Mesodermal cell (in vitro differentiated cells): Measurements from ENCODE around the gene DFFA.
A peak's percentile ranks its signal among the peaks of the same experiment; 100 is the strongest.
"Not testable (repeated sequence)": the region's sequence is repeated elsewhere in the genome, so short reads cannot be mapped to it uniquely, and the experiment has no call there.

ENCODE experiments used
- H3K27ac ChIP-seq: 2 replicates; pipeline ENCODE4 v1.7.0; 2013; ENCODE audit warnings: mild to moderate bottlenecking, low read depth, low read length, moderate library complexity; ENCODE audit not compliant: severe bottlenecking
- H3K36me3 ChIP-seq: 2 replicates; pipeline ENCODE4 v1.7.1; 2013; ENCODE audit warnings: mild to moderate bottlenecking, low read length, moderate library complexity; ENCODE audit not compliant: control insufficient read depth, insufficient read depth
- H3K4me1 ChIP-seq: one replicate; pipeline ENCODE4 v1.7.1; 2013; ENCODE audit warnings: mild to moderate bottlenecking, low read length; ENCODE audit not compliant: insufficient read depth, control insufficient read depth, poor library complexity, severe bottlenecking
- H3K4me3 ChIP-seq: 2 replicates; pipeline ENCODE4 v1.7.0; 2013; ENCODE audit warnings: low read length, control low read depth, mild to moderate bottlenecking; ENCODE audit not compliant: insufficient read depth, poor library complexity, severe bottlenecking; ENCODE audit errors: extremely low read depth
- H3K9me3 ChIP-seq: 2 replicates; pipeline ENCODE4 v1.7.1; 2013; ENCODE audit warnings: mild to moderate bottlenecking, low read length, moderate library complexity; ENCODE audit not compliant: control insufficient read depth
- WGBS, 2 experiments: methylation state at CpG; one replicate each; pipeline ENCODE4 v1.1.5; 2013; ENCODE audit warnings: missing lambda C conversion rate in 2 of 2; ENCODE audit not compliant: insufficient coverage in 2 of 2; 5-methylcytosine and 5-hydroxymethylcytosine counted together

Gene DFFA

GRCh38 chr1:10514490-10515235 is 42.3 kb upstream of the DFFA start:
- WGBS, 2 experiments = 70 to 75% methylated on average over 4 to 6 of the region's 8 CpGs
- Histone ChIP-seq H3K36me3 (peaks cover 3% of the 10 kb centered on the region), H3K27ac (no peak overlapping the region), H3K9me3 (no peaks in the 10 kb centered on the region), H3K4me1 (peaks cover 54% of the 10 kb centered on the region), H3K4me3 (no peak overlapping the region)

DNA sequence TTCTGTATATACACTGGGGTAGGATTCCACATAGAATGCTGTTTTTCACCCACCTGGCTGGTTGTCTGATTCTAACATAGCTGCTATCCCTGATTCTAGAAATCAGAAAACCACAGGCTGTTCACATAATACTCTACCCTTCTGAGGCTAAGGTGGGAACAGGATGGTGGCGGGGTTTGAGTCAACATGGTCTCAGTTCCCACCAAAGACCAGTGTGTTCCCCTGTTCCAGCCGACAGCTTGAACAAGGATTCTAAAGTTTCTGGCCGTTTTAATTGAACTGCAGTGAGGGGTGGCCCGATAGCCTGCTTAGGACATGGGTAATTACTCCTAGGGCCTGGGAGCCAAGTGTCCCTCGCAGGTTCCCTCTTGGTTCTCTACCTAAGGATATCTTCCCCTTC is 40.9 kb upstream of the DFFA start:
- peaks cover 3% of the 10 kb centered on the region for H3K36me3 ChIP-seq
- WGBS, 2 experiments = 91 to 95% methylated on average over 5 of the region's 5 CpGs
- no peak overlapping the region for H3K27ac ChIP-seq
- H3K9me3 ChIP-seq = no peaks in the 10 kb centered on the region
- no peak overlapping the region for H3K4me3 ChIP-seq
- peaks cover 65% of the 10 kb centered on the region for H3K4me1 ChIP-seq

DNA sequence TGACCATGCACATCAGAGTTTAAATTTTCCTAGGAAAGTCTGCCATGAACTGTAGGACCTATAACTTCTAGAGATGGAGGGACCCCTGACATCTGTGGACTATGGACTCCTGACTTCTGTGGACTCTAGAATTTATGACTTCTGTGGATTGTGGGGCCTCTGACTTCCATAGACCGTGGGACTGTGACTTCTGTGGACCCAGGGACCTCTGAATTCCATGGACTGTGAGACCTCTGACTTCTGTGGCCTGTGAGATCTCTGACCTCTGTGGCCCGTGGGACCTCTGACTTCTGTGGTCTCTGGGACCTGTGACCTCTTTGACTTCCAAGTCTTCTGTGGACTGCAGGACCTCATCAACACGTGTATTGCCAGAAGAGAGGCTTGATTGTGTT is 39.2 kb upstream of the DFFA start:
- 92 to 97% methylated on average over 2 to 3 of the region's 3 CpGs for WGBS, 2 experiments
- peak overlapping the region; percentile 64 for H3K27ac ChIP-seq
- H3K4me3 ChIP-seq = no peak overlapping the region

GRCh38 chr1:10510520-10511493 is 38.5 kb upstream of the DFFA start:
- peaks cover 56% of the 10 kb centered on the region for H3K4me1 ChIP-seq
- H3K36me3 ChIP-seq = peaks cover 3% of the 10 kb centered on the region
- H3K4me3 ChIP-seq = no peak overlapping the region
- H3K27ac ChIP-seq = peak overlapping the region; percentile 64
- H3K9me3 ChIP-seq = no peaks in the 10 kb centered on the region
- 85 to 90% methylated on average over 5 to 12 of the region's 12 CpGs for WGBS, 2 experiments

More for the DNA sequence above, 39.2 kb upstream of the DFFA start:
- peaks cover 3% of the 10 kb centered on the region for H3K36me3 ChIP-seq
- no peaks in the 10 kb centered on the region for H3K9me3 ChIP-seq
- peaks cover 62% of the 10 kb centered on the region for H3K4me1 ChIP-seq

- H3K4me3 ChIP-seq = no peak overlapping the region
- 90 to 98% methylated on average over 5 to 6 of the region's 6 CpGs for WGBS, 2 experiments
- peak overlapping the region; percentile 64 for H3K27ac ChIP-seq
- H3K4me1 ChIP-seq = peaks cover 47% of the 10 kb centered on the region
- peaks cover 3% of the 10 kb centered on the region for H3K36me3 ChIP-seq
- no peaks in the 10 kb centered on the region for H3K9me3 ChIP-seq
Observed at GRCh38 chr1:10509809-10510509, 37.6 kb upstream of the DFFA start.

- Histone ChIP-seq H3K36me3 (peaks cover 3% of the 10 kb centered on the region), H3K4me3 (no peak overlapping the region), H3K4me1 (peaks cover 42% of the 10 kb centered on the region), H3K27ac (peak overlapping the region; percentile 36), H3K9me3 (no peaks in the 10 kb centered on the region)
- WGBS, 2 experiments = 41 to 51% methylated on average over 3 of the region's 3 CpGs
Observed at GRCh38 chr1:10508511-10508951, 36.2 kb upstream of the DFFA start.

DNA sequence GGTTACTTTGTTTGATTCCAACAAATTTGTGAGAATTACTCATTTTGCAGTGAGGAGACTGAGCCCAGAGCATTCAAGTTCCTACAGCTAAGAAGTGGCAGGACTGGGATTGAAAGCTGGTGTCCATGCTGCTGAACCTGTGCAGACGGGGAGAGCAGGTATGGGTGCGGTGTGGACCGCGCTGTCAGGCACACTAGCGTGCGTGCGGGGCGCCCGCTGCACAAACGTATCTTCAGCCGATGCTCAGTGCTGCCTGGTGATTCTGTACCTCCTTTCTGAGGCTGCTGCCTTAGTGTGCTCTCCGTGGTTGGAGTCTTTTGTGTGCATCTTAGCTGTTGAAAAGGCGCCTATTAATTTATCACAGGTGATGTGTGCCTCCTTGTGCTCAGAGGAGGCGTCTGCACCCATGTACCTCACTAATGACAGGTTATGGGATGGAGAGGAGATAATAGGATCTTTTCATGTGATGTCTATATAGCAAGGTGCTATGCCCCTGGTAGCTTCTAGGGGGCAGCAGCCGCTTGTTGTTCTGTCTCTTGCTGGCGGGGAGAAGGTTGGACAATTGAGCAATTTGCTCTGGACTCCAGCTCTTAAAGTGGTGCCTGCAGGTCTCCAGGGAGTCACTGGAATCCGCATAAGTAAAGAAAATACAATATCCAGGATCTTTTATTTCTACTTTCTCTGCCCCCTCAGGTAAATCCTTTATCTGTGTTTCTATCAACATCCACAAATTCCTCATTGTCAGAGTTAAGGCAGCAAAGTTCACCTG is 35.0 kb upstream of the DFFA start:
- Histone ChIP-seq H3K27ac (no peak overlapping the region), H3K4me1 (peaks cover 39% of the 10 kb centered on the region), H3K36me3 (peaks cover 3% of the 10 kb centered on the region), H3K9me3 (no peaks in the 10 kb centered on the region), H3K4me3 (no peak overlapping the region)
- WGBS, 2 experiments = 78 to 80% methylated on average over 13 to 16 of the region's 17 CpGs

GRCh38 chr1:10506677-10507047 is 34.3 kb upstream of the DFFA start:
- Histone ChIP-seq H3K27ac (no peak overlapping the region), H3K9me3 (no peaks in the 10 kb centered on the region), H3K4me1 (peaks cover 37% of the 10 kb centered on the region), H3K4me3 (no peak overlapping the region), H3K36me3 (peaks cover 2% of the 10 kb centered on the region)
- 91 to 93% methylated on average over 4 of the region's 4 CpGs for WGBS, 2 experiments

DNA sequence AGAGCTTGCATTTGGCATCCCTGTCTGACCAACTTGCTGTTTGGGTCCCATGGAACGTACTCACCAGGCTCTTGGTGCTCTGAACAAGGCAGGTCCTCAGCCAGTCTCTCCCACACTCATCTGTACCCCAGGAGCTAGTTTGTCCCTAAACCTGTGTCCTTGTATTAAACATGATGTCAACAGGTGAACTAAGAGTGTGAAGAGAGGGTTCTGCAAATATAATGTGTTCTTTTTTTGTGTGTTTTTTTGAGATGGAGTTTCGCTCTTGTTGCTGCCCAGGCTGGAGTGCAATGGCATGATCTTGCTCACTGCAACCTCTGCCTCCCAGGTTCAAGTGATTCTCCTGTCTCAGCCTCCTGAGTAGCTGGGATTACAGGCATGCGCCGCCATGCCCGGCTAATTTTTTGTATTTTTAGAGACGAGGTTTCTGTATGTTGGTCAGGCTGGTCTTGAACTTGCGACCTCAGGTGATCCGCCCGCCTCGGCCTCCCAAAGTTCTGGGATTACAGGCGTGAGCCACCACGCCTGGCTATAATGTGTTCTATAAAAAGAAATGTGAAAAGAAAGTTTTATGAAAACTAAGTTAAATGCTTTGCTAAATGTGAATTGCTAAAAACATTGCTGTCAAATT is 33.8 kb upstream of the DFFA start:
- peaks cover 32% of the 10 kb centered on the region for H3K4me1 ChIP-seq
- H3K36me3 ChIP-seq, H3K9me3 ChIP-seq, H3K27ac ChIP-seq, H3K4me3 ChIP-seq: not testable (repeated sequence)
- 86 to 89% methylated on average over 11 of the region's 12 CpGs for WGBS, 2 experiments
